Fibroblast of lung (primary cell): Measurements from ENCODE around the gene TENM4.

Source experiments
- CTCF ChIP-seq, 2 donors: IDR thresholded peaks in 1 of 2; conservative IDR thresholded peaks in 1 of 2; 1 replicate in 1 of 2; 2 replicates in 1 of 2; pipeline ENCODE4 v1.5.1; 2011 to 2012; ENCODE audit warnings: low read length in 2 of 2, control low read depth in 1 of 2, inconsistent platforms in 1 of 2, low read depth in 1 of 2, mild to moderate bottlenecking in 1 of 2
- EZH2 ChIP-seq: IDR thresholded peaks from 2 replicates; pipeline ENCODE4 v1.5.1; 2012; ENCODE audit warnings: low read length, control low read depth, mild to moderate bottlenecking; ENCODE audit errors: missing control alignments

GRCh38 chr11:78606667-78607066, 834.2 kb downstream of the TENM4 start:
- TF ChIP-seq CTCF (conservative IDR thresholded peaks at IDR 0.05 in 1 of 2, IDR thresholded peaks at IDR 0.05 in 1 of 2; ENCODE audit: low read depth in 1 of 2, low read length in 2 of 2) (no peak), EZH2 (no peak)
